ENCODE data around the gene CCL22. TPM values are rescaled to one million over a fixed set of nuclear protein-coding genes. Genes with fewer than 3 reads are reported as not detected.

CCL22 gene
- total RNA-seq, 2 donors from 2014 or later, result 0.51 TPM; not detected in 1

- intact Hi-C loops (cut with DNase I), result loop anchor here (5.0 kb wide), 1 partner anchor 56 kb away; the partner anchor contains the start of gene CX3CL1
- Histone ChIP-seq H3K4me3 (no peak overlapping the region), H3K9me3 (no peaks in the 10 kb centered on the region), H3K27me3 (replicated peaks; ENCODE audit: insufficient read depth) (no peaks in the 10 kb centered on the region), H3K36me3 (no peaks in the 10 kb centered on the region), H3K27ac (peak overlapping the region; percentile 47 to 51), H3K4me1 (replicated peaks) (no peaks in the 10 kb centered on the region)
- DNase-seq (ENCODE audit: low spot score), result no peak
- TF ChIP-seq POLR2A (IDR thresholded peaks at IDR 0.05), result no peak
- TF ChIP-seq POLR2AphosphoS5 (IDR thresholded peaks at IDR 0.05), result peak; percentile 49
- 67% methylated on average over 3 of the region's 3 CpGs for WGBS
These were observed 42.1 kb upstream of the CCL22 start for GRCh38 chr16:57316390-57317017.

- intact Hi-C loops (cut with DNase I), result loop anchor here (5.0 kb wide), 1 partner anchor 54 kb away; the partner anchor contains the start of gene CX3CL1
- no peak for DNase-seq (ENCODE audit: low spot score)
- 71% methylated on average over 13 of the region's 13 CpGs for WGBS
These were observed 40.2 kb upstream of the CCL22 start for GRCh38 chr16:57318240-57318970.

GRCh38 chr16:57319646-57320045 lies 38.9 kb upstream of the CCL22 start:
- 23% methylated on average over 2 of the region's 2 CpGs for WGBS
- intact Hi-C loops (cut with DNase I), result loop anchor here (5.0 kb wide), 1 partner anchor 53 kb away; the partner anchor contains the start of gene CX3CL1
- DNase-seq (ENCODE audit: low spot score), result no peak
- TF ChIP-seq CTCF (IDR thresholded peaks at IDR 0.05), result no peak
- Histone ChIP-seq H3K4me1 (replicated peaks) (no peaks in the 10 kb centered on the region), H3K9me3 (no peaks in the 10 kb centered on the region), H3K27me3 (replicated peaks; ENCODE audit: insufficient read depth) (no peaks in the 10 kb centered on the region), H3K4me3 (no peak overlapping the region), H3K36me3 (no peaks in the 10 kb centered on the region), H3K27ac (no peak overlapping the region)

More at GRCh38 chr16:57318240-57318970, 40.2 kb upstream of the CCL22 start:
- H3K27ac ChIP-seq, result no peak overlapping the region
- H3K9me3 ChIP-seq, result no peaks in the 10 kb centered on the region
- TF ChIP-seq POLR2A (IDR thresholded peaks at IDR 0.05), result no peak
- TF ChIP-seq CTCF (IDR thresholded peaks at IDR 0.05), result no peak
- TF ChIP-seq POLR2AphosphoS5 (IDR thresholded peaks at IDR 0.05), result no peak
- H3K36me3 ChIP-seq, result no peaks in the 10 kb centered on the region
- no peaks in the 10 kb centered on the region for H3K4me1 ChIP-seq (replicated peaks)
- H3K27me3 ChIP-seq (replicated peaks; ENCODE audit: insufficient read depth), result no peaks in the 10 kb centered on the region
- H3K4me3 ChIP-seq, result no peak overlapping the region

- WGBS, result 80% methylated on average over 2 of the region's 2 CpGs
- TF ChIP-seq POLR2AphosphoS5 (IDR thresholded peaks at IDR 0.05) (no peak), POLR2A (IDR thresholded peaks at IDR 0.05) (no peak), CTCF (IDR thresholded peaks at IDR 0.05) (no peak)
- no peaks in the 10 kb centered on the region for H3K9me3 ChIP-seq
- no peak overlapping the region for H3K27ac ChIP-seq
- H3K4me1 ChIP-seq (replicated peaks), result no peaks in the 10 kb centered on the region
- no peaks in the 10 kb centered on the region for H3K36me3 ChIP-seq
- no peak overlapping the region for H3K4me3 ChIP-seq
- intact Hi-C loops (cut with DNase I), result no loop called here
- no peak for DNase-seq (ENCODE audit: low spot score)
- H3K27me3 ChIP-seq (replicated peaks; ENCODE audit: insufficient read depth), result no peaks in the 10 kb centered on the region
These were observed 33.8 kb upstream of the CCL22 start for GRCh38 chr16:57324749-57325148.

- WGBS, result 39% methylated on average over 1 of the region's 1 CpG
- intact Hi-C loops (cut with DNase I), result no loop called here
- Histone ChIP-seq H3K27me3 (replicated peaks; ENCODE audit: insufficient read depth) (no peaks in the 10 kb centered on the region), H3K4me1 (replicated peaks) (no peaks in the 10 kb centered on the region), H3K9me3 (no peaks in the 10 kb centered on the region), H3K27ac (no peak overlapping the region), H3K36me3 (no peaks in the 10 kb centered on the region), H3K4me3 (no peak overlapping the region)
- no peak for DNase-seq (ENCODE audit: low spot score)
- no peak for TF ChIP-seq POLR2A (IDR thresholded peaks at IDR 0.05)
- TF ChIP-seq POLR2AphosphoS5 (IDR thresholded peaks at IDR 0.05), result no peak
- TF ChIP-seq CTCF (IDR thresholded peaks at IDR 0.05), result no peak
These were observed 33.1 kb upstream of the CCL22 start for GRCh38 chr16:57325458-57325857.

Measured in prostate gland (tissue), 2 donors.